IPS-NIHi7 (cell line): ENCODE results near the gene PRRT4.

Experiments
- DNase-seq: peaks from one replicate; pipeline ENCODE4 v3.0.0; 2012; ENCODE audit warnings: mixed read lengths; ENCODE audit errors: extremely low spot score

Gene PRRT4

DNA sequence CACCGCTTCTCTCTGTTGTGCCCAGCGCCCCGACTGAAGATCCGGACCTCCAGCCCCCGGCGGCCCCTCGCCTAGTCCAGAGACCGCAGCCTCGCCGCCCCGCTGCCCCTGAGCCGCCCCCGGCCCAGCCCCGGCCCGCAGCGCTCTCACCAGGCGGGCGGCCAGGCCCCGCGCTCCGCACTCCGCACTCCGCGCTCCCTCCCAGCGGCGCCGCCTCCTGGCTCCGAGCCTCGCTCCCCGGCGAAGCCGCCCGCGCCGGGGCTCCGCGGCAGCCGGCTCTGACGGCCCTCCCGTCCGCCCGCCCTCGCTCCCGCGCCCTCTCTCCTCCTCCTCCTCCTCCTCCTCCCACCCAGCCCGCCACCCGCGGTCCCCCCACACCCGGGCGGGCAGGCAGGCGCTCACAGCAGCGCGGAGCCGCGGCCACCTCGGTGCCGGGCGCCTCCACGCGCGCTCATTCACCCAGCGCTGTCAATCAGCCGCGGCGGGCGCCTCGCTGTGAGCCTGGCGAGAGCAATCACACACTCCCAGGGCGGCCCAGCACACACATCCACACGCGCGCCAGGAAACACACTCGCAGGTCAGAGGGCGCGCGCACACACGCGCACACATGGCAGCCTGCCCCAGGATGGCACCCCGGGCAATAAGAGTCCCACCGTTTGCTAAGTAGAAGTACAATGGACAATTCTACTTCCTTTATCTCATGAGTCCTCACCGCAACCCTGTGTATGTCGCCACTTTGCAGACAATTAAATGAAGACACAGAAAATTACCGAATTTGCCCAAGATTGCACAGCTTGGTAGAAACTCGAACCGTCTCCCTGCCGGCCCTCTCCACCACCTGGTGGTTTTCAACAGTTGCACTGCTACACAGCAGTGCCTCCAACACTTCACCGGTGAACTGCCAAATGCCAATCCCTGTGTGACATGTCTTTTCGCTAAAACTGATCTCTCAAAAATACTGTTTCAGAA lies at the start of gene PRRT4:
PRRT4 (minus strand) TSS at position 280 of the 969 bp plus-strand sequence.
- DNase-seq = peak; percentile 74

- DNase-seq = no peak
Measured at GRCh38 chr7:128410451-128410753, 48.9 kb upstream of the PRRT4 start.

- peak; percentile 98 for DNase-seq
Measured at GRCh38 chr7:128409596-128410450, 48.3 kb upstream of the PRRT4 start, which contains the start of gene IMPDH1. Gene IMPDH1 (minus strand): TSS chr7:128409982. CDS start chr7:128409901, 81 bp downstream.

DNA sequence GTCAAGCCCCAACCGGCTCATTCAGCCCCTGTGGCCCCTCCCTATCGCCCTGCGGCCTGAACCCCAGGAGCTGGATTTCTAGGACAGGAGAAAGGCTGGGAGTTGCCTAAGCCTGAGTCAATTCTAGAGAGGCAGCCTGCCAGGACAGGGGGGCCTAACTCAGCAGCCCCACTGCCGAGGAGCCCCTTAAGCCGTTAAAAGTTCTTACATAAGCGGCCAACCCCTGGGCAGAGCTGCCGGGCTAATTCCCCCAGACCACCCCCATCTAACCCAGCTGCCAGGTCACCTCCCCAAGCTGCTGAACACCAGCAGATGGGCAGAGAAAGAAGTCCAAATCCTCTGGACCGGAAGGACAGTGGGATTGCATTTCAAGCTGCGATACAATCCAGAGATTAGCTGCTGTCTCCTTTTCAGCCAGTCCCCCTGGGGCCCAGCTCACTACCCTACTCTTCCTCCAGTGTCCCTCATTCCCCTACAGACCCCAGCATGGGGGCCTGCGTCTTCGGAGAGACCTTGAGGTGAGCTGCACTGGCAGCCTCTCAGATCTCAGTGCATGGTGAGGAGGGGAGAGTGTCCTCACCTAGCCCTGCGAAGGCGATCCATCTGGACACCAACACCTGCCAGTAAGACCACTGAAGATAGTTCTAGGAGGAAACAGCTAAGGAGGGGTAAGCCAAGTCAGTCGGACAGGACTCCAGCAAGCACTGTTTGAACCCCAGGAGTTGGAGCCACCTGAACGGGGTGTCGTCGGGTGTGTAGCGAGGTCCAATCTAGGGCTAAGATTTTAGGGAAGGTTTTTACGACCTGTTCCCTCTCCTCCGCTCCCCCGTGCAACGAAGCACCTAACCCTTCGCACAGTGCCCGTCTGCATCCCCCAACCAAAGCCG lies 47.5 kb upstream of the PRRT4 start:
- DNase-seq = no peak

- no peak for DNase-seq
Measured at GRCh38 chr7:128407751-128408708, 46.5 kb upstream of the PRRT4 start.

GRCh38 chr7:128407233-128407589 lies 45.7 kb upstream of the PRRT4 start:
- DNase-seq = no peak

DNA sequence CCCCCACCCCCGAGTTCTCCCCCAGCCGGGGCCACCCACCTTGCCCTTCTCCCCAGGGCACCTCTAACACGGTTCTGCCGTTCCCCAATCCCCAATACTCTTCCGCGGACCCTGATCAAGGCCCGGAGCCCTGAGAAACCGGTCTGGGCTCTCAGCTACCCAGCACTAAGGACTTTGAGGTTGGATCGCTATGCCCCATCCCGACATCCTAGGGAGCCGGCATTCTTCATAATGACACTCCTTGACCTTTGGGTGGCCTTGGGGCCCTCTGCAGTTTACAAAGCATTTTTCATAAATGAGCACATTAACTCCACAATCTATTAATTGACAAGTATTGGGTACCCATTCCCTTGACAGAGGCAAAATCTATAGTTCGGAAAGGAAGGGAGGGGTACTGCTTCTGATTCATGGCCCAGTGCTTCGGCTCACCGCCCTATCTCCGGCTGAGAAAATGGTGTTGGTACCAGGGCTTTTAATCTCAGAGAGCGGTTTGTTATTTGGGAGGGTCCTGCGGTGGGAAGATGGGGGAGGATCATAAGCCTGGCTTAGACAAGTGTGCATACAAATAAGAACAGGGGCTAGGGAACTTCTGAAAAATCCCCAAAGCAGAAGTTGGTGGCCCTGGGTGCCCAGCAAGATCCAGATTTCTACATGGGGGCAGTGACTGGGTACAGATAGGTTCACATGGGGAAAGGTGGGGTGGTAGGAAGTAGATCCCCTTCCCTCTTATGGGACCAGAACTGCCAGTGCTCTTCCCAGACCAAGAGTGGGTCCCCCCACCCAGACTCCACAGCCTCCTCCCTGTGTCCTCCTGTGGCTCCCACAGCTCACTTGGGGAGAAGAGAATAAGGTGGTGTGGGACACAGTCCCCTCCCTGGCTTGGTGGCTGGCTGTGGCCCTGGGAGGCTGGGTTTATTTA lies 45.1 kb upstream of the PRRT4 start:
- DNase-seq = no peak

DNA sequence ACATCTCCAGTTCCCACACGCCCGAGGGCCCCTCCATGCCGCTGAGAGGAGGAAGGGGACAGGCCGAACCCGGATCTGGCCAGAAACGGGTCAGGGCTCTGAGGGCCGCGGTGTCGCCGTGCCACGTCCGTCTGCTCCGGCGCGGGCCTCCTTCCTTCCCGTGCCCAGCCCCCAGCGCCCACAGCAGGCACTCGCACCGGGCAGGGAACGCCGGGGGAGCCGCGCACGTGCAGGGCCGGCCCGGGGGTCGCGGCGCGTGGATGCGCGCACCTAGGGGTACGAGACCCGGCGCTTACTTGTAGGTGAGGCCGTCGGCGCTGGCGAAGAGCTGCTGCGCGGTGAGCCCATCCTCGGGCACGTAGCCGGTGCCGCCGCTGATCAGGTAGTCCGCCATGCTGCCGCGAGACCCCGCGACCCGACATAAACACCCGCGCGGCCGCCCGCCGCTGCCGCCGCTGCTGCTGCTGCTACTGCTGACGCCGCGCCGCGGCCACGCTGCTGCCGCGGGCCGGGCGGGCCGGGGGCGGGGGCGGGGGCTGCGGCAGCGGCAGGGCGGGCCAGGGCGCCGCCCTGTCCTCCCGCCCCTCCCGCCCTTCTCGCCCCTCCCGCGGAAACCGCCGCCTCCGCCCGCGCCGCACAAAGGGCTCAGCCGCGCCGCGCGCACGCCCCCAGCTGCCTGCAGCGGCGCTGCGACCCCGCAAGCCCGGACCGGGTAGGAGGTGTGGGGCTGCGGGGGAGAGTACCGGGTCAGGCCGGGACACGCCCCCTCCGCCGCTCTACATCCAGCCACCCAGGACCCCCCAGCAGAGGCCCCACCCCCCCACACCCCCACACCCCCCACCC lies 44.2 kb upstream of the PRRT4 start:
- peak; percentile 73 for DNase-seq

- no peak for DNase-seq
Measured at GRCh38 chr7:128404886-128405470, 43.5 kb upstream of the PRRT4 start.

DNA sequence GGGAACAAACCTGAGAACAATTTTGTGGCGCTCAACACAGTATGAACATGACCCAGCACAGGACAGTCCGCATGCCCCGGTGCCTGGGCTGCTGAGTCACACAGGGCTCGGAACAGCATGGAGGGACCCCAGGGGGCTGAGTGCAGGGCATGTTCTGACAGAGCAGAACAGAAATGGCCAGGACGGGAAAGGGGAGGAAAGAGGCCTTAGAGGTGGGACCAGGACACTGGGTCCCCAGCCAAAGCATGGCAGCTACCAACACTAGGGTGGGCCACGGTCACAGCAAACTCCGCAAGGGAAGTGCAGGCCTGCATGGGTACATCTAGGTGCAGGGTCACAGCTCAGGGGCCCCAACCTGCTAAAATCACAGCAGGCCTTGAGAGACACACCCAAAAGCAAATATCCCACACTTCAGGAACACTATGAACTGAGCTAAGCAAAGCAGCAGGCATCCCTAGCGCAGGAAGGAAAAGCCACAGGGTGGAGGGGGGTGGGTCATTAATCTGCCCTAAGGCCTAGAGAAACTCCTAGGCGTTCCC lies 42.7 kb upstream of the PRRT4 start:
- DNase-seq = no peak

GRCh38 chr7:128403676-128404075 lies 42.2 kb upstream of the PRRT4 start:
- DNase-seq = no peak

DNA sequence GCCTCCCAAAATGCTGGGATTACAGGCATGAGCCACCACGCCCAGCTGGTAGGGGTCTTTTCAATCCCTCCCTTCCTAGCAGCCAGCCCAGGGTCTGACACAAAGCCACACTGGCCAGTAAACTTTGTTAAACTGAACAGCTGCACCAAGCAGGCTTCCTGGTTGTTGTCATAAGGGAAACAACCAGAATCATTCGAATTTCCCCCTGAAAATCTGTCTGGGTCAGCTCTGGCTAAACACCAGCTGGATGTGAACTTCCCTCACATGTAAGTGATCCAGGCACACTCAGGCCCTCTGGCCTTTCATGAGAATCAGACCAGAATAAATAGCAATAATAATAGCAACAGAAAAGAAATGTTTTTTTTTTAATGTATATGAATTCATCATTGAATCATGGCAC lies 40.9 kb upstream of the PRRT4 start:
- DNase-seq = no peak

- DNase-seq = no peak
Measured at GRCh38 chr7:128400566-128400965, 39.1 kb upstream of the PRRT4 start.

DNA sequence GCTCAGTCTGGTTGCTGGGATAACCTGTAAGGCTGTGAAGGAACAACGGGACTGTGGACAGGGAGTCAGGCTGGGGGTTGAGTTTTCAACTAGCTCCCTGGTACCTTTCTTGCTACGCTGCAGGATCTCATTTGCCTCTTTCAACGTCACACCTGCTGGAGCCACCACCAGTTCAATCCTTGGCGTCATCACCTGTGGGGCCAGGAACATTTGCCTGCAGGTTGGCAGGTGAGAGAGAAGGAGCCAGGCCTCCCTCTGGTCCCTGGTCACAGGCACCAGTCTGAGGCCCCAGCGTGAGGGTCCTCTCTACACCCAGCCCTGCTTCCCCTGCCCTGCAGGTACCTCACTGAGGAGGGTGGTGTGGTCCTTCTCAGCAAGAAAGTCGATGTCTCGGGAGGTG lies 38.5 kb upstream of the PRRT4 start:
- DNase-seq = no peak

DNA sequence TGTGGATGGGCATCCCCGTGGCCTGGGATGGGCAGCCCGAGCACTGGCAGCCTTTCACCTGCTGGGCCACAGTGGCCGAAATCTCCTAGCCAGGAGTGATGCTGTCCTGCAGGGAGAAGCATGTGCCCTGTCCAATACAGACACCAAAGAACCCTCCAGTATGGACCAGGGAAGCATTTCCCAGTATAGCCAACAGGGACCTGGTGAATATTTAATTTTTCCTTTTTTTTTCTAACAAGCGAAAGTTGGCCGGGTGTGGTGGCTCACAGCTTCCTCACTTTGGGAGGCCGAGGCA lies 37.3 kb upstream of the PRRT4 start:
- no peak for DNase-seq

- DNase-seq = peak; percentile 81
Measured at GRCh38 chr7:128398016-128398840, 36.7 kb upstream of the PRRT4 start.

- DNase-seq = no peak
Measured at GRCh38 chr7:128396357-128396756, 34.9 kb upstream of the PRRT4 start.
